T-helper 1 cell treated with Interleukin-12 subunit alpha and Interleukin-12 subunit beta and Interleukin-4 antibody, amounts not matched to agents 30 μg/mL and 1 μg/mL, for 36 hours (primary cell): Measurements from ENCODE around the gene DCAF7.

Experiments used
- H3K27ac Mint-ChIP-seq: one replicate; pipeline ENCODE4 v1.8.0; 2021; ENCODE audit warnings: mild to moderate bottlenecking, mixed read lengths
- H3K27me3 Mint-ChIP-seq: one replicate; pipeline ENCODE4 v1.8.0; 2021; ENCODE audit warnings: low read depth, mixed read lengths
- H3K36me3 Mint-ChIP-seq: one replicate; pipeline ENCODE4 v1.8.0; 2021; ENCODE audit warnings: low read depth, mixed read lengths
- H3K4me1 Mint-ChIP-seq: one replicate; pipeline ENCODE4 v1.8.0; 2021; ENCODE audit warnings: low read depth, mixed read lengths
- H3K4me3 Mint-ChIP-seq: one replicate; pipeline ENCODE4 v1.8.0; 2021; ENCODE audit warnings: mild to moderate bottlenecking, moderate library complexity, mixed read lengths
- H3K9me3 Mint-ChIP-seq: one replicate; pipeline ENCODE4 v1.8.0; 2021; ENCODE audit warnings: mixed read lengths

Gene DCAF7

DNA sequence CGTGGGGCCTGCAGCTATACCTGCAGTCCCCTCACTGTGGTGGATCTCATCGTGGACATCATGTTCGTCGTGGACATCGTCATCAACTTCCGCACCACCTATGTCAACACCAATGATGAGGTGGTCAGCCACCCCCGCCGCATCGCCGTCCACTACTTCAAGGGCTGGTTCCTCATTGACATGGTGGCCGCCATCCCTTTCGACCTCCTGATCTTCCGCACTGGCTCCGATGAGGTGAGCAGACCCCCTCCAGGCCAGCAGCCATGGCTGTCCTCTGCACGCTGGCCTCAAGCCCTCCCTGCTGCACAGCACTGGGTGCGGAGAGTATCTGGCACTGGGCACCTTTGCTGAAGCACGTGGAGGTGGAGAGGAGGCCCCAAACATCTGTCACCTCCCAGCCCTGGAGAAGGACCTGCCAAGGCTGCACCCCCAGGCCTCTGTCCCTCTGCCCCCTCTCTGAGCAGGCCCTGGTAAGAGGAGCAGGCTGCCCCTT is 16.2 kb upstream of the DCAF7 start:
- no peak overlapping the region for H3K27ac Mint-ChIP-seq
- no peaks in the 10 kb centered on the region for H3K9me3 Mint-ChIP-seq
- H3K4me3 Mint-ChIP-seq, result no peak overlapping the region
- H3K36me3 Mint-ChIP-seq, result no peaks in the 10 kb centered on the region
- no peaks in the 10 kb centered on the region for H3K4me1 Mint-ChIP-seq
- H3K27me3 Mint-ChIP-seq, result peaks cover 20% of the 10 kb centered on the region

DNA sequence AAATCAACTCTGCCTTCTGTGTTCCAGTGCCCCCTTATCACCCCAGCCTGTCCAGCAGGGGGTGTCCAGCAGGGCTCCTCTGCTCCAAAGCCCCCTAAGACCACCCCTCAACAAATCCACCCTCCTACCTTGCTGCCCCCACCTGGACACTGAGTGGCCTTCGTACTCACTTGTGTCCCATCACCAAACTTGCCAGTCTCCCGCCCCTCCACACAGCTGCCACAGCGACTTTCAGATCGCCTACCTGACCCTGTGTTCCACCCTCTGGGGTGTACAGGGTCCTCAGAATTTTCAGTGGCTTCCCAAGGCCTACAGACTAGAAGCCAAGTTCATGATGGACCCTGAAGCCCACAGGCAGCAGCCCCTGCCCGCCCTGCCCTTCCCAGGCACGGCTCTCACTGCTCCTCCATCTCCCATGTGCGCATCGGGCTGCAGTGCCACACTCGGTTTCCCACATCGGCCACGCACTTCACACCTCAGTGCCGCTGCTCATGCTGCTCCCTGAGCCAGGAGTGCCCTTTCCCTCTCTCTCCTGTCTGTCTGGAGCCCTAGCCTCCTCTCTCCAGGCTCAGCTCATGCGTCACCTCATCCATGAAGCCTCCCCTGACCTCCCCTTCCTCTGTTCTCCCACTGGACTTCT is 15.3 kb upstream of the DCAF7 start:
- H3K36me3 Mint-ChIP-seq, result no peaks in the 10 kb centered on the region
- H3K4me3 Mint-ChIP-seq, result no peak overlapping the region
- H3K4me1 Mint-ChIP-seq, result no peaks in the 10 kb centered on the region
- H3K27me3 Mint-ChIP-seq, result peaks cover 28% of the 10 kb centered on the region
- no peaks in the 10 kb centered on the region for H3K9me3 Mint-ChIP-seq
- no peak overlapping the region for H3K27ac Mint-ChIP-seq

DNA sequence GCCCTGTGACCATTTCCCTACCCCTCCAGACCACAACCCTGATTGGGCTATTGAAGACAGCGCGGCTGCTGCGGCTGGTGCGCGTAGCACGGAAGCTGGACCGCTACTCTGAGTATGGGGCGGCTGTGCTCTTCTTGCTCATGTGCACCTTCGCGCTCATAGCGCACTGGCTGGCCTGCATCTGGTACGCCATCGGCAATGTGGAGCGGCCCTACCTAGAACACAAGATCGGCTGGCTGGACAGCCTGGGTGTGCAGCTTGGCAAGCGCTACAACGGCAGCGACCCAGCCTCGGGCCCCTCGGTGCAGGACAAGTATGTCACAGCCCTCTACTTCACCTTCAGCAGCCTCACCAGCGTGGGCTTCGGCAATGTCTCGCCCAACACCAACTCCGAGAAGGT is 14.6 kb upstream of the DCAF7 start:
- Mint-ChIP-seq H3K4me1 (no peaks in the 10 kb centered on the region), H3K36me3 (no peaks in the 10 kb centered on the region), H3K27me3 (peaks cover 29% of the 10 kb centered on the region), H3K9me3 (no peaks in the 10 kb centered on the region), H3K4me3 (no peak overlapping the region), H3K27ac (no peak overlapping the region)

DNA sequence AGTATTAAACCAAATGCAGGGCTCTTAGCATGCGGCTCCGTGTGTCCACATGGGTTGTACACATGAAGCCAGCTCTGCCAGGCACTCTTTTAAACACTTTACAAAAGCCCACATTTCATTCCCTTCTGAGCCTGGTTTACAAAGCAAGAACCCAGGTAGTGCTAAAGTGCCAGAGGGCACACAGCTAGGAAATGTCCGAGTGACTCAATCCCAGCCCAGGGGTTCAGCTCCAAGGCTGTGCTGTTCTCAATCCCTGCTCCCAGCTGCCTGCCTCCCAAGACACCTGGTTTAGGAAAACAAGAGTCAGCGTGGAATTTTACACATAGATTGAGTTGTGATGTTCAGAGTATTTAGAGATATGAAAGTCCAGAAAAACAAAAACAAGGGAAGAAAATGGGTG is 13.3 kb upstream of the DCAF7 start:
- Mint-ChIP-seq H3K4me3 (no peak overlapping the region), H3K9me3 (no peaks in the 10 kb centered on the region), H3K4me1 (no peaks in the 10 kb centered on the region), H3K36me3 (no peaks in the 10 kb centered on the region), H3K27me3 (peaks cover 34% of the 10 kb centered on the region), H3K27ac (no peak overlapping the region)

DNA sequence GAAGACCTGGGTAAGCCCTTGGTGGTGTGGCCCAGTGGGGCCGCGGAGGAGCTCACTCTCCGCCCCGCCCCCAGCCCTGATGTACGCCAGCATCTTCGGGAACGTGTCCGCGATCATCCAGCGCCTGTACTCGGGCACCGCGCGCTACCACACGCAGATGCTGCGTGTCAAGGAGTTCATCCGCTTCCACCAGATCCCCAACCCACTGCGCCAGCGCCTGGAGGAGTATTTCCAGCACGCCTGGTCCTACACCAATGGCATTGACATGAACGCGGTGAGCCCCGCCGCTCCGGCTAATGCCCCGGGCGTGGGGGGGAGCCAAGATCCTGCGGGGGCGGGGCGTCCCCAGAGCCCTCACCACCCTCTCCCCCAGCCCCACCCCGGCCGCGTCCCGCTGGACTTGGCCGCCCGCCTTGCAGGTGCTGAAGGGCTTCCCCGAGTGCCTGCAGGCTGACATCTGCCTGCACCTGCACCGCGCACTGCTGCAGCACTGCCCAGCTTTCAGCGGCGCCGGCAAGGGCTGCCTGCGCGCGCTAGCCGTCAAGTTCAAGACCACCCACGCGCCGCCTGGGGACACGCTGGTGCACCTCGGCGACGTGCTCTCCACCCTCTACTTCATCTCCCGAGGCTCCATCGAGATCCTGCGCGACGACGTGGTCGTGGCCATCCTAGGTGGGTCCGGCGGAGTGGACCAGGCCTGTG is 12.1 kb upstream of the DCAF7 start:
- Mint-ChIP-seq H3K27me3 (peaks cover 34% of the 10 kb centered on the region), H3K36me3 (no peaks in the 10 kb centered on the region), H3K9me3 (no peaks in the 10 kb centered on the region), H3K4me1 (no peaks in the 10 kb centered on the region), H3K27ac (no peak overlapping the region), H3K4me3 (no peak overlapping the region)

DNA sequence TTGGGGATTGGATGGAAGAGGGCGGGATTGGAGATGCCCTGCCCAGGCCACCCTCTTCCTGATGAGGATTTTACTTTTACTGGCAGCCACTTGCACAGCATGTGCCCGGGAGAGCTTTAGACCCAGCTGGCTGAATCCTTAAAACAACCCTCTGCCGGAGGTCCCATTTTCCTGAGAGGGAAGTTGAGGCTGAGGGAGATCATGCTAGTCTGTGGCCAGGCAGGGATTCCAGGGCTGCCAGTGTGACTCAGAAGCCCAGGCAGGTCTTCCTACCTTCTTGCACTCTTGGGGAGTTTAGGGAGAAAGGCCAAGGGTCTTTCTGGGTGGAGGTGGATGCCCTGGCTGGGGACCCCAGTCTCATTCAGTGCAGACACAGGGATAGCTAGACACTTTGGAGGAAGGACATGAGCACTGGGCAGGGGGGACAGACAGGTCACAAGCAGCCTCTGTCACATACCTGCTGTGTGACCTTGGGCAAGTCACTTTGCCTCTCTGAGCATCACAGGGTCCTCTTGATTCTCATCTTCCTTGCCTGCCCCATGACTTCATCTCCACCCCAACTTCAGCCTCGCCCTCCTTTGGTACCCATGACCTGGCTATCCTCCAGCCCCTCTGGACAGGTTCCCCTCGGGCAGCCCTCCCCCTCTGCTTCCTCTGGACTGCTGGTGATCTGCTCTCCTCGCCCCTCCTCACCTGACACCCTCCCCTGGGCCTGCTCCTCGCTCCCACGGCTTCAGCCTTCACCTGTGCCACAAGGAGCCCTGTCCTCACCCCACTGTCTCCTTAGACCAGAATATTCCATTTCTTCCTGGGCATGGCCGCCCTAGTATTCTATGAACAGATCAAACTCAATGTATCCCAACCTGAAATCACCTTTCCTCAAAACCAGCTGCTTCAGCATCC is 11.3 kb upstream of the DCAF7 start:
- Mint-ChIP-seq H3K36me3 (no peaks in the 10 kb centered on the region), H3K27me3 (peaks cover 34% of the 10 kb centered on the region), H3K4me1 (no peaks in the 10 kb centered on the region), H3K27ac (no peak overlapping the region), H3K4me3 (no peak overlapping the region), H3K9me3 (no peaks in the 10 kb centered on the region)

DNA sequence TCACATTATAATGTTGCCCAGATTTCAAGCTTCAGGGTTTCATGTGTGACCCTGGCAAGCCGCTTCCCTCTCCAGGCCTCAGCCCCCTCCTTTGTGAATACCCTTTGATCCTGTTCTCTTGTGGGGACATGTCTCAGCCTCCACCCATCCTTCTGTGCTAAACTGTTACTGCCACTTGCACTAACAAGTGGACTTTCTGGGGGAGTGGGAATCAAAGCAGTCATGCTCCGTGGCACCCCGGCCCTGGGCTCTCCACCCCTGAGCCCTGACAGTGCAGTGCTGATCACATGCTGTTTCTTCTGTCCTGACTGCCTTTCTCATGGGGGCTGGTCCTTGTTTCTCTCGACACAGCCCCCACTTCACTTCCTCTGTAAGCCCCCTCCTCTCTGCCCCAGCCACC is 9.7 kb upstream of the DCAF7 start:
- H3K36me3 Mint-ChIP-seq, result no peaks in the 10 kb centered on the region
- peaks cover 34% of the 10 kb centered on the region for H3K27me3 Mint-ChIP-seq
- H3K4me1 Mint-ChIP-seq, result no peaks in the 10 kb centered on the region
- no peaks in the 10 kb centered on the region for H3K9me3 Mint-ChIP-seq
- H3K4me3 Mint-ChIP-seq, result no peak overlapping the region
- H3K27ac Mint-ChIP-seq, result no peak overlapping the region

DNA sequence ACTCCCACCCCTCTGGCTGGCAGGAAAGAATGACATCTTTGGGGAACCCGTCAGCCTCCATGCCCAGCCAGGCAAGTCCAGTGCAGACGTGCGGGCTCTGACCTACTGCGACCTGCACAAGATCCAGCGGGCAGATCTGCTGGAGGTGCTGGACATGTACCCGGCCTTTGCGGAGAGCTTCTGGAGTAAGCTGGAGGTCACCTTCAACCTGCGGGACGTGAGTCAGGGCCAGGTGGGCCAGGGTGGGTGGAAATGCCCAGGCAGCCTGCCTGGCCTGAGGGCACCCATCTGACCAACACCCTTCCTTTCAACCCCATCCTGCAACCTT is 8.1 kb upstream of the DCAF7 start:
- H3K27me3 Mint-ChIP-seq, result peaks cover 31% of the 10 kb centered on the region
- no peak overlapping the region for H3K27ac Mint-ChIP-seq
- H3K4me3 Mint-ChIP-seq, result no peak overlapping the region
- H3K36me3 Mint-ChIP-seq, result no peaks in the 10 kb centered on the region
- H3K9me3 Mint-ChIP-seq, result no peaks in the 10 kb centered on the region
- H3K4me1 Mint-ChIP-seq, result no peaks in the 10 kb centered on the region

DNA sequence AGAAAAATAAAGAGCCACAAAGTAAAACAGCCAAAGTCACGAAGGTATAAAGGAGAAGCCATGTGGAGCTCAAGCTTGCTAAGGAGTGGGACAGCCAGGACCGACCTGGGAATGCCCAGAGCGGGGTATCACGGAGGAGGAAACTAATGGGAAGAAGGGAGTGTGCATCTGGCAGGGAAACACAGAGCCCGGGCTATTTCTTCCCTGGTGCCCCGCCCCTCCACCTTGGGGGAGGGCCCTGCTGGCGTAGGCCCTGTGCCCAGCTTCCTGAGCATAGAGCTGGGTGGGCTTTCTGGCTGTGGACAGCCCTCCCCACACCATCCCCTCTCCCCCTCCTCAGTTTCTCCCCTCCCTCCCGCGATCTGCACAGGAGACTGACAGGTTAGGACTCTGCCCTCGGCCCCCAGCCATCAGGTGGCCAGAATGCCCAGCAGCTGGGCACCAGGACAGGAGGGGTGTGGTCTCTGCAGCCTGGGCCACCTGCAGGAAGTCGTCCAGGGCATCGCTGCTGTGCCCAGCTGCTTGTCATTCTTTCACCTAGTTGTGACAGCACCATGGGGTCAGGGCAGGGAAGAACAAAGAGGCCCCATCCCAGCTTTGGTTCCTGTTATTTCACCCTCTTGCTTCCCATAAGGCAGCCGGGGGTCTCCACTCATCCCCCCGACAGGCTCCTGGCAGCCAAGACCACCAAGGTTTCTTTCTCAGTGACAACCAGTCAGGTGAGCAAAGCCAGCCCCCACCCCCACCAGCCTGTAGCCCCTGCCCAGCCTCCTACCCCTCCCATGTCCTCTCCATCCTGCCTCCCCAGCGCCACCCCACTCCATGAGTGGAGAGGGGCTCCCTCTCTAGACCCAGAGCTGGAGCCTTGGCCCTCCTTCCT is 7.1 kb upstream of the DCAF7 start:
- Mint-ChIP-seq H3K36me3 (no peaks in the 10 kb centered on the region), H3K9me3 (no peaks in the 10 kb centered on the region), H3K27me3 (peaks cover 23% of the 10 kb centered on the region), H3K27ac (no peak overlapping the region), H3K4me3 (no peak overlapping the region), H3K4me1 (no peaks in the 10 kb centered on the region)

DNA sequence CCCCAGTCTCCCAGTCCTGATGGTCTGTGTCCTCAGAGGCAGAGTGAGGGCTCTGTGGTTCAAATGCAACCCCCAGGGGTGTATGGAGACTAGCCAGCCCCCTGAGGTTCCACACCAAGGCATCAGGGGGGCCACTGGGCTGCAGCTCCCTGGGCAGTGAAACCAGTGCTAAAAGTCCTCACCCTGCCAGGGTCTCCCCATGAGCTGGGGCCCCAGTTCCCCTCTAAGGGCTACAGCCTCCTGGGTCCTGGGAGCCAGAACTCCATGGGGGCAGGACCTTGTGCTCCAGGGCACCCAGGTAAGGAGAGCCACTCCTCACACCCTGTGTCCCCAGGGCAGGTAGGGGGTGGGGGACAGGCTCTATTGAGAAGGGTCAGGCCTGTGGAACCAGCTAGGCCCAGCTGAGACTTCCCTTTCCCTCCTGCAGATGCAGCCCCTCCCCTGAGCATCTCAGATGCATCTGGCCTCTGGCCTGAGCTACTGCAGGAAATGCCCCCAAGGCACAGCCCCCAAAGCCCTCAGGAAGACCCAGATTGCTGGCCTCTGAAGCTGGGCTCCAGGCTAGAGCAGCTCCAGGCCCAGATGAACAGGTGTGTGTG is 6.4 kb upstream of the DCAF7 start:
- peaks cover 16% of the 10 kb centered on the region for H3K27me3 Mint-ChIP-seq
- H3K4me3 Mint-ChIP-seq, result no peak overlapping the region
- H3K36me3 Mint-ChIP-seq, result no peaks in the 10 kb centered on the region

DNA sequence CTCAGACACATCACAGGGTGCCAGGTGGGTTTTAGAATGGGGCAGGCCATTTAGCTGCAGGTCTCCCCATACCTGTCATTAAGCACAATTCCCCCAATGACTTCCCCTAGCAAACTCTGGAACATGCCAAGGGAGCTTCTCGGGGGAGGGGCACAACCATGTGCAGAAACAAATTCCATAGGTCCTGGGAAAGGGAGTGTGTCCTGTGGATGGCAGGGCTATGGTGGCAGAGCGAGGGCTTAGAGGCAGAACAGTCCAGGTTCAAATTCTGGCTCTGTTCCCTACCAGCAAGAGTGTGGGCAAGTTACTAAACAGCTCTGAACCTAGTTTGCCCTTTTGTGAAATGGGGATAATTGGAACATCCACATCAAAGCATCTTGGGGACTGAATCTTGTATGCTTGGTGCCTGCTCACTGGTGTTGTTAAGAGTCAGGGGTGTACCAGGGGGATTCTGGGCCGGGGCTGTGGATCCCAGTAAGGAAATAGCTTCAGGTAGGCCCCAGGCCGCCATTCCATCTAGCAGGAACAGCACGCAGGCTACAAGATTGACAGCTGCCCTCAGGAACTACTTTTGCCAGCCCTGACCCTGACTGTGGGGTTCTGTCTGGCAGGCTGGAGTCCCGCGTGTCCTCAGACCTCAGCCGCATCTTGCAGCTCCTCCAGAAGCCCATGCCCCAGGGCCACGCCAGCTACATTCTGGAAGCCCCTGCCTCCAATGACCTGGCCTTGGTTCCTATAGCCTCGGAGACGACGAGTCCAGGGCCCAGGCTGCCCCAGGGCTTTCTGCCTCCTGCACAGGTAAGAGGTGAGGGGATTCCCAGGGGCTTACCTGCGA is 5.6 kb upstream of the DCAF7 start:
- H3K4me3 Mint-ChIP-seq, result no peak overlapping the region
- no peak overlapping the region for H3K27ac Mint-ChIP-seq
- peaks cover 9% of the 10 kb centered on the region for H3K27me3 Mint-ChIP-seq
- no peaks in the 10 kb centered on the region for H3K4me1 Mint-ChIP-seq
- no peaks in the 10 kb centered on the region for H3K36me3 Mint-ChIP-seq
- no peaks in the 10 kb centered on the region for H3K9me3 Mint-ChIP-seq

More for the DNA sequence above, 6.4 kb upstream of the DCAF7 start:
- H3K27ac Mint-ChIP-seq, result no peak overlapping the region
- no peaks in the 10 kb centered on the region for H3K9me3 Mint-ChIP-seq
- H3K4me1 Mint-ChIP-seq, result no peaks in the 10 kb centered on the region

DNA sequence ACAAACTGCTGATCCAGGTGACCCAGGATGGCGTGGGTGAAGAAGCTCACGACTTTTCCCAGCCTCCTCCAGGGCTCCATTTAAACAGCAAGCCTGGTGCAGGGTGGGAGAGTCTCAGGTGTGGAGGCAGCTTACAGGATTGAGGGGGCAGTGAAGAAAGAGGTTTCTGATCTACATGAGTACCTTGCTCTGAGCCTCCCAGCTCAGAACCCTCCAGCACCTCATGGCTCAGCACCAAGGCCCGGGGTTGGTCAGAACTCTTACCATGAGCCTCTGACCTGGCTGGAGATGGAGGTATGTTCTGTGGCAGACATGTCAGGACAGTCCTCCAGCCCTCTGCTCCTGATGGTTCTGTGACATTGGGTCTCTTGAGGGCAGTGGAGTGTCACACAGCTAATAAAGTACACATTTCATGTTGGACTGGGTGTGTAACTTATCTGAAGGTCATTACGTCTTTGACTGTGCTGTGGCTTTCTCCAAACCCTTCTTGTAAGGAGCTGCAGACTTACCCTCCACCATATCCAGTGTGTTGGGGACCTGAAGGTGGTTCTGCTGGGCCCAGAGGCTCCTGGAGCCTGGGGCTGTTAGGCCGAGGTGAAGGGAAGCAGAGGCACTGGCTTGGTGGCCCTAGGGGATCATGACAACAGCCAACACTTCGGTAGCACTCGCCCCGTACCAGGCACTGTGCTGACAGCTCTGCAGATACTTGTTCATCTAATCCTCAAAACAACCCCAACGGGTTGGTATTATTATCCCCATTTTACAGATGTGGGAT is 3.8 kb upstream of the DCAF7 start:
- Mint-ChIP-seq H3K4me3 (no peak overlapping the region), H3K27me3 (peaks cover 4% of the 10 kb centered on the region), H3K36me3 (peaks cover 2% of the 10 kb centered on the region), H3K4me1 (peaks cover 3% of the 10 kb centered on the region), H3K9me3 (no peaks in the 10 kb centered on the region), H3K27ac (no peak overlapping the region)
